ENCODE results near the gene ANKRD18A.

DNA sequence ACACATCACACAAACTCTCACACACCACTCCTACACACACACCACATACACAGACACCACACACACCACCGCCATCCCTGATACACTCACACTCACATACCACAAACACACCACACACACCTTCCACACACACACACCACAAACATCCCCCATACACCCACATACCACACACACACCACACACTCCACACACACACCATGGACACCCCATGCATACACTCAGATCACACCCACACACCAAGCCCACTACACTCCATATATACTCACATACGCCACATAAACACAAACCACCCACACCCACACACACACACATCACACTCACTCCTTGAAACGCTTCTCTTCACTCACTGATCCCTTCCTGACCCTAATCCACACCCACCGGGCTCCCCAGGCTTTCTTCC, 9.1 kb upstream of the ANKRD18A start:
- TF ChIP-seq HDAC6 (IDR thresholded peaks at IDR 0.05; ENCODE audit: low read depth, low read length) (no peak), ATF3 (IDR thresholded peaks at IDR 0.05; ENCODE audit: insufficient read depth, low read depth, low read length) (no peak), KDM5A (IDR thresholded peaks at IDR 0.05; ENCODE audit: low read length) (no peak), TEAD4 (IDR thresholded peaks at IDR 0.05; ENCODE audit: low read depth, low read length) (no peak), POU5F1 (IDR thresholded peaks at IDR 0.05; ENCODE audit: low read depth, low read length) (no peak), CBX8 (IDR thresholded peaks at IDR 0.05; ENCODE audit: borderline replicate concordance, low read depth, low read length) (no peak), RFX5 (IDR thresholded peaks at IDR 0.05; ENCODE audit: borderline replicate concordance, low read depth, low read length) (no peak), HDAC2 (IDR thresholded peaks at IDR 0.05; ENCODE audit: borderline replicate concordance in 1 of 2, low read depth in 2 of 2, low read length in 2 of 2) (no peak), EZH2 (IDR thresholded peaks at IDR 0.05; ENCODE audit: low read depth, low read length, severe bottlenecking) (no peak), NRF1 (IDR thresholded peaks at IDR 0.05; ENCODE audit: low read depth, low read length) (no peak)
- TF ChIP-seq, protein P1, sequence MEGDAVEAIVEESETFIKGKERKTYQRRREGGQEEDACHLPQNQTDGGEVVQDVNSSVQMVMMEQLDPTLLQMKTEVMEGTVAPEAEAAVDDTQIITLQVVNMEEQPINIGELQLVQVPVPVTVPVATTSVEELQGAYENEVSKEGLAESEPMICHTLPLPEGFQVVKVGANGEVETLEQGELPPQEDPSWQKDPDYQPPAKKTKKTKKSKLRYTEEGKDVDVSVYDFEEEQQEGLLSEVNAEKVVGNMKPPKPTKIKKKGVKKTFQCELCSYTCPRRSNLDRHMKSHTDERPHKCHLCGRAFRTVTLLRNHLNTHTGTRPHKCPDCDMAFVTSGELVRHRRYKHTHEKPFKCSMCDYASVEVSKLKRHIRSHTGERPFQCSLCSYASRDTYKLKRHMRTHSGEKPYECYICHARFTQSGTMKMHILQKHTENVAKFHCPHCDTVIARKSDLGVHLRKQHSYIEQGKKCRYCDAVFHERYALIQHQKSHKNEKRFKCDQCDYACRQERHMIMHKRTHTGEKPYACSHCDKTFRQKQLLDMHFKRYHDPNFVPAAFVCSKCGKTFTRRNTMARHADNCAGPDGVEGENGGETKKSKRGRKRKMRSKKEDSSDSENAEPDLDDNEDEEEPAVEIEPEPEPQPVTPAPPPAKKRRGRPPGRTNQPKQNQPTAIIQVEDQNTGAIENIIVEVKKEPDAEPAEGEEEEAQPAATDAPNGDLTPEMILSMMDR (IDR thresholded peaks at IDR 0.05; ENCODE audit: control extremely low read depth in 1 of 3, insufficient read depth in 1 of 3, low read depth in 1 of 3, low read length in 3 of 3), result no peak
- TF ChIP-seq, protein P2, sequence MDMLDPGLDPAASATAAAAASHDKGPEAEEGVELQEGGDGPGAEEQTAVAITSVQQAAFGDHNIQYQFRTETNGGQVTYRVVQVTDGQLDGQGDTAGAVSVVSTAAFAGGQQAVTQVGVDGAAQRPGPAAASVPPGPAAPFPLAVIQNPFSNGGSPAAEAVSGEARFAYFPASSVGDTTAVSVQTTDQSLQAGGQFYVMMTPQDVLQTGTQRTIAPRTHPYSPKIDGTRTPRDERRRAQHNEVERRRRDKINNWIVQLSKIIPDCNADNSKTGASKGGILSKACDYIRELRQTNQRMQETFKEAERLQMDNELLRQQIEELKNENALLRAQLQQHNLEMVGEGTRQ (IDR thresholded peaks at IDR 0.05; ENCODE audit: low read length), result no peak

Measured in H1 (cell line).